Mesodermal cell (in vitro differentiated cells): ENCODE data around the gene NOTUM. TPM values are rescaled to one million over a fixed set of nuclear protein-coding genes. Genes with fewer than 3 reads are reported as not detected.
A peak's percentile ranks its signal among the peaks of the same experiment; 100 is the strongest.

ENCODE experiments used
- H3K27ac ChIP-seq: 2 replicates; pipeline ENCODE4 v1.7.0; 2013; ENCODE audit warnings: mild to moderate bottlenecking, low read depth, low read length, moderate library complexity; ENCODE audit not compliant: severe bottlenecking
- H3K36me3 ChIP-seq: 2 replicates; pipeline ENCODE4 v1.7.1; 2013; ENCODE audit warnings: mild to moderate bottlenecking, low read length, moderate library complexity; ENCODE audit not compliant: control insufficient read depth, insufficient read depth
- H3K4me1 ChIP-seq: one replicate; pipeline ENCODE4 v1.7.1; 2013; ENCODE audit warnings: mild to moderate bottlenecking, low read length; ENCODE audit not compliant: insufficient read depth, control insufficient read depth, poor library complexity, severe bottlenecking
- H3K4me3 ChIP-seq: 2 replicates; pipeline ENCODE4 v1.7.0; 2013; ENCODE audit warnings: low read length, control low read depth, mild to moderate bottlenecking; ENCODE audit not compliant: insufficient read depth, poor library complexity, severe bottlenecking; ENCODE audit errors: extremely low read depth
- H3K9me3 ChIP-seq: 2 replicates; pipeline ENCODE4 v1.7.1; 2013; ENCODE audit warnings: mild to moderate bottlenecking, low read length, moderate library complexity; ENCODE audit not compliant: control insufficient read depth
- WGBS, 2 experiments: methylation state at CpG; one replicate each; pipeline ENCODE4 v1.1.5; 2013; ENCODE audit warnings: missing lambda C conversion rate in 2 of 2; ENCODE audit not compliant: insufficient coverage in 2 of 2; 5-methylcytosine and 5-hydroxymethylcytosine counted together
- polyA plus RNA-seq, 2 experiments: library from polyadenylated mRNA; stranded (reverse); fragments of 50-300 nt; gene quantifications; one replicate each; pipeline ENCODE4 v1.2.3, GENCODE V29; 2013

NOTUM gene
- polyA plus RNA-seq (2013, experiment 1 of 2), result 9.0 TPM
- polyA plus RNA-seq (2013, experiment 2 of 2), result 5.6 TPM

- Histone ChIP-seq H3K36me3 (no peaks in the 10 kb centered on the region), H3K4me1 (peaks cover 9% of the 10 kb centered on the region), H3K9me3 (no peaks in the 10 kb centered on the region), H3K27ac (no peak within 1 kb of the TSS), H3K4me3 (peak within 1 kb of the TSS; percentile 51)
- 0 to 1% methylated on average over 41 to 50 of the region's 65 CpGs for WGBS, 2 experiments
Observed at GRCh38 chr17:81961087-81961511, at the start of gene NOTUM. TSS of gene NOTUM (minus strand) at chr17:81961187. CDS start at chr17:81960909, 278 bp downstream.

GRCh38 chr17:82009413-82009812 lies 48.4 kb upstream of the NOTUM start:
- Histone ChIP-seq H3K36me3 (peaks cover 3% of the 10 kb centered on the region), H3K4me3 (no peak overlapping the region), H3K9me3 (no peaks in the 10 kb centered on the region), H3K27ac (no peak overlapping the region), H3K4me1 (peaks cover 45% of the 10 kb centered on the region)
- WGBS, 2 experiments, result 94 to 96% methylated on average over 11 to 14 of the region's 15 CpGs

GRCh38 chr17:82008941-82009405 lies 48.0 kb upstream of the NOTUM start:
- peaks cover 49% of the 10 kb centered on the region for H3K4me1 ChIP-seq
- H3K9me3 ChIP-seq, result no peaks in the 10 kb centered on the region
- H3K36me3 ChIP-seq, result peaks cover 3% of the 10 kb centered on the region
- WGBS, 2 experiments, result 96 to 98% methylated on average over 26 to 27 of the region's 28 CpGs
- no peak overlapping the region for H3K4me3 ChIP-seq
- H3K27ac ChIP-seq, result no peak overlapping the region

- H3K9me3 ChIP-seq, result no peaks in the 10 kb centered on the region
- 91 to 93% methylated on average over 21 to 22 of the region's 26 CpGs for WGBS, 2 experiments
Observed at GRCh38 chr17:82008258-82008940, 47.4 kb upstream of the NOTUM start.

GRCh38 chr17:82007495-82008257 lies 46.7 kb upstream of the NOTUM start:
- no peak overlapping the region for H3K27ac ChIP-seq
- 94 to 95% methylated on average over 25 to 30 of the region's 30 CpGs for WGBS, 2 experiments
- H3K4me1 ChIP-seq, result peaks cover 46% of the 10 kb centered on the region
- H3K9me3 ChIP-seq, result no peaks in the 10 kb centered on the region
- H3K36me3 ChIP-seq, result peaks cover 3% of the 10 kb centered on the region
- H3K4me3 ChIP-seq, result no peak overlapping the region

More at GRCh38 chr17:82008258-82008940, 47.4 kb upstream of the NOTUM start:
- Histone ChIP-seq H3K27ac (no peak overlapping the region), H3K4me3 (no peak overlapping the region), H3K4me1 (peaks cover 46% of the 10 kb centered on the region), H3K36me3 (peaks cover 3% of the 10 kb centered on the region)

- H3K36me3 ChIP-seq, result peaks cover 3% of the 10 kb centered on the region
- H3K9me3 ChIP-seq, result no peaks in the 10 kb centered on the region
- no peak overlapping the region for H3K27ac ChIP-seq
- no peak overlapping the region for H3K4me3 ChIP-seq
- WGBS, 2 experiments, result 94 to 95% methylated on average over 6 of the region's 6 CpGs
- peaks cover 45% of the 10 kb centered on the region for H3K4me1 ChIP-seq
Observed at GRCh38 chr17:82007228-82007494, 46.2 kb upstream of the NOTUM start.

GRCh38 chr17:82006468-82007227 lies 45.7 kb upstream of the NOTUM start:
- Histone ChIP-seq H3K27ac (no peak overlapping the region), H3K36me3 (no peaks in the 10 kb centered on the region), H3K4me3 (no peak overlapping the region), H3K9me3 (no peaks in the 10 kb centered on the region), H3K4me1 (peaks cover 47% of the 10 kb centered on the region)
- WGBS, 2 experiments, result 93 to 96% methylated on average over 16 to 18 of the region's 24 CpGs

- no peak overlapping the region for H3K27ac ChIP-seq
- no peak overlapping the region for H3K4me3 ChIP-seq
- peaks cover 55% of the 10 kb centered on the region for H3K4me1 ChIP-seq
- no peaks in the 10 kb centered on the region for H3K9me3 ChIP-seq
- WGBS, 2 experiments, result 91 to 93% methylated on average over 19 to 30 of the region's 30 CpGs
- H3K36me3 ChIP-seq, result no peaks in the 10 kb centered on the region
Observed at GRCh38 chr17:82005701-82006348, 44.8 kb upstream of the NOTUM start.

- peak overlapping the region; percentile 90 for H3K27ac ChIP-seq
- H3K9me3 ChIP-seq, result no peaks in the 10 kb centered on the region
- no peaks in the 10 kb centered on the region for H3K36me3 ChIP-seq
- WGBS, 2 experiments, result 94 to 97% methylated on average over 39 of the region's 41 CpGs
- peaks cover 63% of the 10 kb centered on the region for H3K4me1 ChIP-seq
- H3K4me3 ChIP-seq, result no peak overlapping the region
Observed at GRCh38 chr17:82004517-82005455, 43.8 kb upstream of the NOTUM start.
